A204.1 (cell line): ENCODE measurements around the gene JMJD8.
"Not testable (repeated sequence)": the region's sequence is repeated elsewhere in the genome, so short reads cannot be mapped to it uniquely, and the experiment has no call there.

Experiments used
- FAIRE-seq: peaks from 2 replicates; lab custom pipeline; 2012; peaks lifted over from hg19 to GRCh38; lab: Jason Lieb, UNC

JMJD8 gene

DNA sequence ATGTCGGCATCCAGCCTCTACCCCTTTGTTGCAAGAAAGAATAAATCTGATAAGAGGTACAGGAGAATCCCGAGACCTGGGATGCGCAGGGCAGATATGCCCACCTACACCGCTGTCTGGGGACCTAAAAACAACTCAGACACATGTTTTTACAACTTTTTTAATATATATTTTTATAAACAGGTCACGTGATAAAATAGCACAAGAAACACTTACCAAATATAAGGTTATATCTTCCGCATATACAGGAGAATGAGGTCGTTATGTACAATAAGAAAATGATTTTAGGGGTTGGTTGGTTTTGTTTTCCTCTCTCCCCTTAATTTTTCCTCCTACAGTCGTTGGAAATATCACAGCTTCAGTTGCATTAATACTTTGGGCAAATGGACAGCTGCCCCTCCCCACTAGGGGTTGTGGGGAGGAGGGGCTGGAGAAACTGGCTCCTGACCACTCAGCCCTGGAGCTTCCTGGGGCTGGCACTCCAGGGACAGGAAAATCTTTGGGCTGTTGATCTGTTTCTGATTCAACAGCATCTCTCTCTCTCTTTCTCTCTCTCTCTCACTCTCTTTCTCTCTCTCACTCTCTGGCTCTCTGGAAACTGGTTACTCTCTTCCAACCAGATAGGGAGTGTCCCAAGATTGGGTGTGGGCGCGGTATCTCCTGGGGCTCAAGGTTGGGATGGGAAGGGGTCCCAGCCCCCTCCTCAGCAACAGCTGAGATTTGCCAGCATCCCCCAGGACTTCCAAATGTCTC, 8.4 kb upstream of the JMJD8 start:
- FAIRE-seq = no peak

DNA sequence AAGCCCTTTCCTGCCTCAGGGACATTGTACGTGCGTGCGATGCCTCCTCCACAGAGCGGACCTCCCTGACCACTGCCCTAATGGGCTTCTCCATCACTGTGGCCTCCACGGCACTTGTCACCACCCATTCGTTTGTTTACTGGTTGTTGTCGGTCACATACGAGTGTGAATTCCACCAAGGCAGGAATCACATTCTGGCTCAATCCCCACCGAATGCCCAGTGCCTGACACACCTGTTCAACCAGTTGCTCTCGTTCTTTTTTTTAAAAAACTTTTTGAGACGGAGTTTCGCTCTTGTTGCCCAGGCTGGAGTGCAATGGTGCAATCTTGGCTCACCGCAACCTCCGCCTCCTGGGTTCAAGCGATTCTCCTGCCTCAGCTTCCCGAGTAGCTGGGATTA, 7.1 kb upstream of the JMJD8 start:
- FAIRE-seq = not testable (repeated sequence)

DNA sequence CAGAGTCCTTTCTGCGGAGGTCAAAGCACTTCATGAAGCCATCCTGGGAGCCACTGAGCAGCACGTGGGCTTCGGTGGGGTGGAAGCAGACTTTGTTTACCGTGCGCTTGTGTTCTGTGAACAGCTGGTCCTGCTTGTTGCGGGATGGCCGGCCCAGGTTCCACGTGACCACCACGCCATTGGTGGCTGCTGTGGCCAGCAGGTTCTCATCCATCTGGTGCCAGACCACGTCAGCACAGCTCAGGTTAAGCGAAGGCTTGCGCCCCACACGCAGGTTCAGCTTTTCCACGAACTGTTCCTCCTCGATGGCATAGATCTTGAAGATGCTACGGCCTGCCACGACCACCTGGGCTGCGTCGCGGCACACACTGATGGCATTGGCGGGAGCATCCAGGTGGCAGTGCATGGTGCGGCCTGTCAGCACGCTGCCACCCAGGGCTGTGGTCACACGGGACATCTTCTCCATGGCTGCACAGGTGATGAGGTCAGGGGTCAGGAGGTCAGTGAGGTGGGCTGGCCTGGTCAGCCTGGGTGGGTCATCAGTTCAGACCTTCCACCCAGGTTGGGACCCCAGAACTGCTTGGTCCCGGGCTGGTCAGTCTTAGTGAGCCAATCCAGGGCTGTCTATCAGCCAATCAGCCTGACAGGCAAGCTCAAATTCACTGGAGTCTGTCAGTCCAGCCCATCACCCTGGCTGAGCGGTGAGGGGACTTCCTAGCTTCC, 5.2 kb upstream of the JMJD8 start:
- no peak for FAIRE-seq

DNA sequence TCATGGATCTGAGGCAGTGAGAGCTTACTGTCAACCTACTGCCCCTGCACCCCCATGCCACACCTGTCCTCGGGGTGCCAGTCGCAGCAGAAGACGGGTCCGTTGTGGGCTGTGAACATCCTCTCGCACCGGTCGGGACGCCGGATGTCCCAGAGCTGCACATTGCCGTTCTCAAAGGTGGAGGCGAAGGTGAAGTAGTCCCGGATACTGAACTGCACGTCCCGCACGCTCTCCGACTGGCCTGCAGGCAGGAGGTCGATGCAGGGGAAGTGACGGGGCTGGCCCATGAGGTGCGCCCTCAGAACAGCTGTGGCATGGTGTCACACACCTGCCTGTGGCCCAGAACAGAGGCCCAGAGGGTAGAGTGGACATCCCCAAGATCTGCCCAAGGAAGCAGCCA, 3.4 kb upstream of the JMJD8 start:
- FAIRE-seq = no peak

DNA sequence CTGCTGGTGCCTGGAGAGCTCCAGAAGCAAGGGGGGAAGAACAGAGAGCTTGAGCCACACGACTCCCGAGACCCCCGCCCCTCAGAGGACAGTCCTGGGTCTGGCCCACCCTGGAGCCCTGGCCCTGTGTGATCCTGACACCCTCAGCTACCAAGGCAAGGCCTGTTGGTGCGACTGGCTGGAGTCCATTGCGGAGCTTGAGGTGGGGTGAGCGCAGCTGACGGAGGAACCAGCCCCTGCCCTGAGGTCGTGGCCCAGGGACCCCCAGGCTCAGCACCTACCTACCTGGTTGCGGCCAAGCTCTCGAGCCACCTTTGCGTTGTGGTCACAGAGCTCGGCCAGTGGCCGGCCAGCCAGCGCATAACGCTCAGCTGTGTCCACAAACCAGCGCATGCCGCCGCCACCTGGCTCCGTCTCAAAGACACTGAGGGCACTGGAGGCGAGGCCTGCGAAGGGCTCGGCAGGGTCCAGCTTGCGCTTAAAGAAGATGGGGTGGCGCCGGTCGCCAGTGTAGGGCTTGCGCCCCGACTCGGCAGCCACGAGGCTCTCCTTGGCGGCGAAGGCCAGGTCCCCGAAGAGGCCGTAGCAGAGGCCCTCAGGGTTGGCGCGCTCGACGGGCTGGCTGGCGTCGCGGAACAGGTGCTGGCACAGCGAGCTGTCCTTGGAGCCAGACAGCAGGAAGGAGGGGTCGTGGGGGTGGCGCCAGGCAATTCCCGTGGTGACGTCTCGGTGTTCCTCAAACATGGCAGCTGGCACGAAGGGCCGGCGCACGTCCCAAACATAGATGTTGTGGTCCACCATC, 2.5 kb upstream of the JMJD8 start:
- FAIRE-seq = no peak

DNA sequence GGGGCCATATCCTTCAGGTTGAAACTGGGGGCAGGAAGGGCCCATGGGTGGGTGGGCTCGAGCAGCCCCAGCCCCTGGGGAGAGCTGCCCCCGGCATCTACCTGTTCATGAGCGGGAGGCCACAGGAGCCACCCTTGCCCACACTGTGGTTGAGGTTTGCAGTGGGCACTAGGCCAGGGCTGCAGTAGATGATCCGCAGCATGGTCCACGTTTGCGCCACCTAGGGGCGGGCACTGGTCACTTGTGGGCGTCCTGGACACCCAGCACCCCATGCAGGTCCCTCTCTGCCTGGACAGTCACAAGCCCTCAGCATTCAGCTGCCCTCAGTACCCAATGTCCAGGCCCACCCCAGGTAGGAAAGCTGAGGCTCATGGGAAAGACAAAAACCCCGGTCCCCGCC, 1.8 kb upstream of the JMJD8 start:
- no peak for FAIRE-seq

DNA sequence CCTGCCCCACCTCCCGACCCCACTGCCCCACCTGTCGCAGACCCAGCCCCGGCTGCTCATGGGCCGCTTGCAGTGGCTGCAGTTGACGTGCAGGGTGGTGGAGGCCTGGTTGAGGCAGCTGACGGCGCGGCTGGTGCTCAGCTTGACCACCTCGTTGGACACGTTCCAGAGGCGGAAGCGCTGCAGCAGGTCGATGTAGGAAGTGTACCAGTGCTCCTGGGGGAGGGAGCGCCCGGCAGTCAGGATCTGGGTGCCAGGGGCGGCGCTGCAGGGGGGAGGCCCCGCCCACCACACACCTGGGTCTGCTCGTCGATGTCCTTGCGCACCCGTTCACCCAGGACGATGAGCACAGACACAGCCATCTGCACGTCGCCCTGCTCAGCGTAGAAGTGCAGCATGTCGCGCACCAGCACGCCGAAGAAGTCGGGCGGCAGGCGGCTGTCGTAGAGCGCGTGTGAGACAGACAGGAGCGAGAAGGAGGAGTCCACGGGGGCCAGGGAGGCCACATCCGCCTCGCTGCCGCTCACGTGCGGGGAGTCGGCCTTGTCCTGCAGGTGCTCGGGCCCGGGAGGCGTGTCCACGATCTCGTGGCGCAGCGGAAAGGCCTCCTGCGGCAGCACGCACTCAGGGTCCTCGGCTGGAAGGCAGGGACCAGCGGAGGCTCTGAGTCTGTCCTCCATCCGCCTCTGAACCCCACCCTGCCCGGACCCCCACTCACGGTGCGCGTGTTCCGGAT, 995 bp upstream of the JMJD8 start:
- FAIRE-seq = no peak

DNA sequence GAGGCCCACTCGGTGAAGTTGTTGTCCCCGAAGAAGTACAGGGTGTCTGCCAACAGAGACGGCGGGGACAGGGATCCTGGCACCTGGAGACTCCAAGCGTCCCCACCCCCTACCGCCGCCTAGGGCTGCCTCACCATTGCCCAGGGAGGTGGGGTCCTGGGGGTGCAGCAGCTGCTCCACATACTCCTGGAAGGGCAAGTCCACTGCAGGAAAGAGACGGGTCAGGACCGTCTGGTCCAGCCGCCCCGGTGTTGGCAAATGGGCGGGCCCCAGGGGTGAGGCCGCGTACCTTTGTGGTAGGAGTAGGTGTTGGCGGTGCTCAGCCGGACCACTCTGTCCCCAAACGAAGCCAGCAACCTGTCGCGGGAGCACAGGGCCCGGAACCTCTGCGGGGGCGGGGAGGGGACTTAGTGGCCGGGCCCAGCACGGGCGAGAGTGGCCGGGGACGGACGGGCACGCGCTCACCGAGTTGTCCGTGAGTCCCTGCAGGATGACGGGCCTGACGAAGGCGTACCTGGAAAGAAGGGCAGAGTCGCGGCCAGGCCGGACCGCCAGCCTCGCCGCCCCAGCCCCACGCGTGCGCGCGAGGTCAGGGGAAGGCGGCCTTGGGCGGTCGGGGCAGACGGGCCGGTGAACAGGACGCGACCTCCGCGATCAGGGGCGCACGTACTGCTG, 601 bp downstream of the JMJD8 start:
- no peak for FAIRE-seq

DNA sequence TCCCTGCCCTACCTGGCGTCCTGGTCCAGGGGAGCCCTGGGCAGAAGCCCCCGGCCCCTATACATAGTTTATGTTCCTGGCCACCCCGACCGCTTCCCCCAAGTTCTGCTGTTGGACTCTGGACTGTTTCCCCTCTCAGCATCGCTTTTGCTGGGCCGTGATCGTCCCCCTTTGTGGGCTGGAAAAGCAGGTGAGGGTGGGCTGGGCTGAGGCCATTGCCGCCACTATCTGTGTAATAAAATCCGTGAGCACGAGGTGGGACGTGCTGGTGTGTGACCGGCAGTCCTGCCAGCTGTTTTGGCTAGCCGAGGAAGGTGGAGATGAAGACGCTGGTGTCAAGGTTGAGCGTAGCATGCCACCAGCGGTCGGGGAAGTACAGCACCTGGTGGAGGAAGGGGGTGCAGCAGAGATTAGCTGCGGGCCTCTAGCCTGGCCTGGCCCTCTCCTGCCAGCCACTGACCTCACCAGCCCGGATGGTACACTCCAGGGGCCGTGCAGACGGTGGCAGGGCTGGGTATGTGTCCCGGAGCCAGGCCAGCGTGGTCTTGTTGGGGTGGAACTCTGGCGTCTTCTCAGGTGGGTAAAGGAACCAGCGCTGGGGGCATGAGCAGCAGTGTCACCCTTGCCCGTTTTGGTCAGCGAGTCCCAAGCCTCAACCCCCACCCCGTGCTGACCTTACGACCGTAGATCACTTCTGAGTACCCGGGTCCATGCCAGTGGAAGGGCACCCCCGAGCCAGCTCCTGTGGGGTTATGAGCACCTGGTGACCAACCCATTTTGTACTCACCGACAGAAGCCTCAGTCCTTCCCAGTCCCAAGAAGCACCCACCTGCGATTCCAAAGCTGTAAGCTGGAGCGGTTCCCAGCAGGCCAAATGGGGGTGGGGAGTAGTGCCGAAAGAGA, 1.4 kb downstream of the JMJD8 start:
- no peak for FAIRE-seq

DNA sequence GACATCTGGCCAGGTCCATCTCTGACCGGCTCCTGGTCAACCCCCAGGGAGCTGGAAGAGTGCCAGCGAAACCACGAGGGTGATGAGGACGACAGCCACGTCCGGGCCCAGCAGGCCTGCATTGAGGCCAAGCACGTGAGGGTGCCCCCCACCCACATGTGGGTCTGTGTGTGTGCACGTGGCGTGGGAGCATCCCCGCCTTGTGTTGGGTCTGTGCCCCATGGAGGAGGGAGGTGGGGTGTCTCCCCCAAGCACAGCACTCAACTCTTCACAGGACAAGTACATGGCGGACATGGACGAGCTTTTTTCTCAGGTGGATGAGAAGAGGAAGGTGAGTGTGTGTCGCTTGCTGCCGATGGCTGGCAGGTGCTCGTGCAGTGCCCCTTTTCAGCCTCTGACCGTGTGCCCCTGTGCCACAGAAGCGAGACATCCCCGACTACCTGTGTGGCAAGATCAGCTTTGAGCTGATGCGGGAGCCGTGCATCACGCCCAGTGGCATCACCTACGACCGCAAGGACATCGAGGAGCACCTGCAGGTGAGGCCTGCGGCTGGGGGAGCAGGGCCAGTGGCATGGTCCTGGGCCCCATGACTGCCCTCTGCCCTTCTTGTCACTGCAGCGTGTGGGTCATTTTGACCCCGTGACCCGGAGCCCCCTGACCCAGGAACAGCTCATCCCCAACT, 2.2 kb downstream of the JMJD8 start:
- no peak for FAIRE-seq

DNA sequence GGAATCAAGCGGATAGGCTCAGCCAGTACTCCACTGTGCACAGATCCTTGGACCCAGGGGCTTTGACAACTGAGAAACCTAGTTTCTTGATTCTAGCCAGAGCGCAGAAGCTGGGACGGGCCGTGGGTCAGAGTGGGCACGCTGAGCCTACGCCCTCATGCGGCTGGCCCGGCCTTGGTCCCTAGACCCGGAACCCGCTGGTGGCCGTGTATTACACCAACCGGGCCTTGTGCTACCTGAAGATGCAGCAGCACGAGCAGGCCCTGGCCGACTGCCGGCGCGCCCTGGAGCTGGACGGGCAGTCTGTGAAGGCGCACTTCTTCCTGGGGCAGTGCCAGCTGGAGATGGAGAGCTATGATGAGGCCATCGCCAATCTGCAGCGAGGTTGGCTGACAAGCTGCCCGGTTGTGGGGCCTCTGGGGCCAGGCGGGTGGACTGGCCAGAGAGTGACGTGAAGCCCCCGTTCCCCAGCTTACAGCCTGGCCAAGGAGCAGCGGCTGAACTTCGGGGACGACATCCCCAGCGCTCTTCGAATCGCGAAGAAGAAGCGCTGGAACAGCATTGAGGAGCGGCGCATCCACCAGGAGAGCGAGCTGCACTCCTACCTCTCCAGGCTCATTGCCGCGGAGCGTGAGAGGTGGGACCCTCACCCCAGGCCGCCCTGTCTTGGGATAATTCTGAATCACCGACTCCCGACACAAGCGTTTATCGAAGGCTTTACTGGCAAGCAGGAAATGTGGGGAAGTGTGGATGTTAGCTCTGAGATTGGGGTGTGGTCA, 3.0 kb downstream of the JMJD8 start:
- no peak for FAIRE-seq

DNA sequence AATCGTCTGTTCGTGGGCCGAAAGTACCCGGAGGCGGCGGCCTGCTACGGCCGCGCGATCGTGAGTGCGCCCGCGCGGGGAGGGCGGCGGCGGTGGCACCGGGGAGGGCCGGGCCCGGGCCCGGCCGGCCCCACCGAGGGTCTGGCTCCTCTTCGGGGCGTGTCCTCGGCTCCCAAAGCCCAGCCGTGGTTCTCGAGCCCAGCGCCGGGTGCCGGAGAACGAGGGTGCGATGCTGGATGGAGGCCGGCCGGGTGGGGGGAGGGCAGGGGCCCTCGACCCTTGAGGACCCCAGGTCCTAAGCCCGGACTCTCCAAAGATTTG, 3.5 kb downstream of the JMJD8 start:
- FAIRE-seq = no peak

DNA sequence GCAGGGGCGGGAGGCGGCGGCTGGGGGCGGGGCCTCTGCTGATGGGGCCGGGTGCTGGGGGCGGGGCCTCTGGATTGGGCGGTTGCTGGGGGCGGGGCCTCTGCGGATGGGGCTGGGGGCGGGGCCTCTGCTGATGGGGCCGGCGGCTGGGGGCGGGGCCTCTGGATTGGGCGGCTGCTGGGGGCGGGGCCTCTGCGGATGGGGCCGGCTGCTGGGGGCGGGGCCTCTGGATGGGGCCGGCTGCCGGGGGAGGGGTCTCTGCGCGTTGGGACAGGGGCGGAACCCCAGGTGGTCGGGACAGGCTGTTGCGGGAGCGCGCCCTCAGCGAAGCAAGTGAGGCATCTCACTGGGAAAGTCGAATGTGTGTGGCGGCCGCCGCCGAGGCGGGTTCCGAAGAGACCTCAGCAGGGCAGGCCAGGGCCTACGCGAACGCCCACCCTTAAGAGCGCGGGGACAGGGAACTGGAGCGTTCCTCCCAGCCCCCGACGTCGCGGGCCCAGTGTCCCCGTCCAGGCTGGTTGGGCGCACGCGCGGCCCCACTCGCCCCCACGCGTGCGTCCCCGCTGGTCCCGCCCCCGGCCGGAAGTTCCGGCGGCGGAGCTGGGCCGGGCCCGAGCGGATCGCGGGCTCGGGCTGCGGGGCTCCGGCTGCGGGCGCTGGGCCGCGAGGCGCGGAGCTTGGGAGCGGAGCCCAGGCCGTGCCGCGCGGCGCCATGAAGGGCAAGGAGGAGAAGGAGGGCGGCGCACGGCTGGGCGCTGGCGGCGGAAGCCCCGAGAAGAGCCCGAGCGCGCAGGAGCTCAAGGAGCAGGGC, 4.1 kb downstream of the JMJD8 start, which contains the start of gene STUB1:
Gene STUB1, plus strand, starts transcription at position 597 of the 811 bp plus-strand sequence. Its CDS starts 116 bp downstream, at position 713.
- FAIRE-seq = no peak

DNA sequence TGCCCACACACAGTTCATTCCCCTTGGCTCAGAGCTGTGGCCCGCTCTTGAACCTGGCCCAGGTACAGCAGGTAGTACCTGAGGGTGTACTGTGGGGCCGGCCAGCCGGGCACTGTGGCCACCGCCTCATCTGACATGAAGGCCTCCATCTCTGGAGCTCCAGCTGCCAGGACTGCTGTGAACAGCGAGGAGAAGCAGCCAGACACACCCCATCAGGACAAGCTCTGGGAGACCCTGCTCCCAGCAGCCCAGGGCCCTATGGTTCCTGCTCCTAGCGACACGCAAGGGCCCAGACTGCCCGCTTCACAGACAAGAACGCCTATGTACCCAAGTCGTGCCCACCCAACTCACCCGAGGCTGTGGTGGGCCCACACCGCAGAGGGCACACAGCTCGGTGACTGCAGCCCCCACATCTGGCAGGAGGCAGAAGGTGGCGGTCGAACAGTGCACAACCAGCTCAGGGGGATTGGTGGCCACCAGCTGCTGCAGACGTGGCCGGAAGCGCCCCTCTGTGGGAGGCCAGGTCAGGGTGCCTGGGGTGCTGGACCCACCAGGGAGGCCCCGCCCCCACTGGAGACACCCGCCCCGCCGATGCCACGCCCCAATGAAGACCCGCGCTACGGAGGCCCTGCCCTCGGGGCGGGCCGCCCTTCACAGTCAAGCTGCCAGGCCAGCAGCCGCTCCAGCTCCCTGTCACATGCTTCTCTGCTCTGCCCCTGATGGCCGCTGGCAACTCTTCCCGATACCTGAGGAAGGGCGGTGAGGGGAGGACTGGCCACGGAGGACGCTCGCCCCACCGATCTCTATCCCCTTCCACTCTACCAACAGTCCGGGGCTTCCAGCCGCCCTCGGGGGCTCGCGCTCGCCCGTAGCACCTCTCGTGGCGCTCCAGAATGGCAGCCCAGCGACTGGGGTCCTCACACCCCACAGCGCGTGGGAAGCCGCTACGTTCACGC, 5.0 kb downstream of the JMJD8 start:
- no peak for FAIRE-seq

DNA sequence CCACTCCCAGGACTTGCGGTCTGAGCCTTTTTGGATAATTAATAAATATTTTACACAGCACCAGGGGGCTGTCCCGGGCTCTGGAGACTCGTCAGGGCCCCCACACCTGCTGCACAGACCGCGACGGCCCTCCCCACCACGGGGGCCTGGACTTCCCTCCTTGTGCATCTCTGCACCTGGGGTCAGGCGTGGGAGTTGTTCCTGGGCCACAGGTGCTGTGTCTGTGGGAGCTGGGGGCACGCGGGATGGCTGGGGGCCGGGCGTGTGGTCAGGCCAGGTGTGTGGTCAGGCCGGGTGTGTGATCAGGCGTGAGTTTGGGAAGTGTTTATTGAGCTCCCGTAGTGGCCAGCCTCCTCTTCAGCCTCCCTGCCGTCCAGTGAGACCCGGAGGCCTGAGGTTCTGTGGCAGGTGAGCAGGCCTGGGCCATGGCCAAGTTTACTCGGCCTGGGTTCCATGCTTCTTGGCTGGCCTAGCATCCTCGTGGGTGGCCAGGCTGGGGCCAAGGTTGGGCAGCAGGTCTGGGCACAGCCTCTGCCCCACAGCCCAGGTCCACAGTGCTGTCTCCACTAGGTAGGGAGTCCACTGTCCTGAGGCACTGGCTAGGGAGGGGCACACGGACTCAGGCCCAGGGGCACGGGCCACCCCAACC, 5.8 kb downstream of the JMJD8 start:
- no peak for FAIRE-seq

DNA sequence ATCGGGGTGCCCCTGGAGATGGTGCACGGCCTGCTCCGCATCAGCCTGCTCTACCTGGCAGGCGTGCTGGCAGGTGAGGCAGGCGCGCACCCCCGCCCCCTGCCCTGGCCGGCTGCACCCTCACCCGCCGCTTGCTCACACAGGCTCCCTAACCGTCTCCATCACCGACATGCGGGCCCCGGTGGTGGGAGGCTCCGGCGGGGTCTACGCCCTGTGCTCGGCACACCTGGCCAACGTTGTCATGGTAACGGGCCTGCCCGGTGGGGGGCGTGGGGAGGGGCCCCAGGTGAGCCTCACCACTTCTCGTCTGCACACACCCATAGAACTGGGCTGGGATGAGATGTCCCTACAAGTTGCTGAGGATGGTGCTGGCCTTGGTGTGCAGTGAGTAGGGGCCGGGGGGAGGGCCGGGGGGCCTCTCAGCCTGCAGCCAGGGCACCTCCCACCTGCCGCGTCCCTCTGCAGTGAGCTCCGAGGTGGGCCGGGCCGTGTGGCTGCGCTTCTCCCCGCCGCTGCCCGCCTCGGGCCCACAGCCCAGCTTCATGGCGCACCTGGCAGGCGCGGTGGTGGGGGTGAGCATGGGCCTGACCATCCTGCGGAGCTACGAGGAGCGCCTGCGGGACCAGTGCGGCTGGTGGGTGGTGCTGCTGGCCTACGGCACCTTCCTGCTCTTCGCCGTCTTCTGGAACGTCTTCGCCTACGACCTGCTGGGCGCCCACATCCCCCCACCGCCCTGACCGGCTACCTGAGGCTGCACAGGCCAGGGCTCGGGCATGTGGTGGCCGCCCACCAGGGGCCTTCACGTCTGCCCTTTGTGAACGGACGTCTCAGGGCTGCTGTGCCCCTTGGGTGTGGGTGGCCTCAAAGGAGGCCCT, 6.6 kb downstream of the JMJD8 start:
- no peak for FAIRE-seq
